SU-DHL-6 (cell line): ENCODE measurements around the gene OPN1MW.
"Not testable (repeated sequence)": the region's sequence is repeated elsewhere in the genome, so short reads cannot be mapped to it uniquely, and the experiment has no call there.

Experiments used
- H2AFZ ChIP-seq: fragments of 200-600 bp; sonication (generic); 2 replicates; pipeline ENCODE4 v1.6.1; 2014; ENCODE audit warnings: low read depth, mild to moderate bottlenecking, moderate library complexity, mixed read lengths, antibody characterized with exemption, low read length; ENCODE audit not compliant: severe bottlenecking
- H3F3A ChIP-seq: fragments of 200-600 bp; shearing (Covaris generic); 2 replicates; pipeline ENCODE4 v1.6.0; 2016; ENCODE audit warnings: antibody characterized with exemption, mild to moderate bottlenecking; ENCODE audit not compliant: insufficient read depth
- H3K27ac ChIP-seq: fragments of 200-600 bp; sonication (generic); 2 replicates; pipeline ENCODE4 v1.5.1; 2016; ENCODE audit warnings: low read depth, mild to moderate bottlenecking, low read length, moderate library complexity, mixed read lengths
- H3K27me3 ChIP-seq: fragments of 200-600 bp; sonication (generic), shearing (Covaris generic); 2 replicates; pipeline ENCODE4 v1.6.0; 2014; ENCODE audit warnings: mild to moderate bottlenecking, low read length
- H3K36me3 ChIP-seq: fragments of 200-600 bp; sonication (generic); 2 replicates; pipeline ENCODE4 v1.6.1; 2014; ENCODE audit warnings: mild to moderate bottlenecking, low read length, mixed read lengths
- H3K4me2 ChIP-seq: fragments of 300-600, 200-600 bp; shearing (Covaris generic), sonication (generic); 2 replicates; pipeline ENCODE4 v1.6.0; 2014; ENCODE audit warnings: low read length, low read depth, mild to moderate bottlenecking; ENCODE audit not compliant: poor library complexity, severe bottlenecking
- H3K4me3 ChIP-seq: fragments of 200-600 bp; sonication (generic); 2 replicates; pipeline ENCODE4 v1.5.1; 2014; ENCODE audit warnings: antibody characterized with exemption, low read length, mild to moderate bottlenecking, mixed read lengths; ENCODE audit not compliant: insufficient read depth, poor library complexity, severe bottlenecking
- H3K79me2 ChIP-seq: fragments of 200-600 bp; sonication (generic); 2 replicates; pipeline ENCODE4 v1.6.1; 2014; ENCODE audit warnings: mild to moderate bottlenecking, low read length, moderate library complexity; ENCODE audit not compliant: insufficient read depth
- H3K9ac ChIP-seq: fragments of 200-600 bp; sonication (generic); 2 replicates; pipeline ENCODE4 v1.7.0; 2014; ENCODE audit warnings: mild to moderate bottlenecking, low read length
- H3K9me2 ChIP-seq: fragments of 200-600 bp; sonication (generic); replicated peaks from 2 replicates; pipeline ENCODE4 v1.6.1; 2014; ENCODE audit warnings: low read length; ENCODE audit not compliant: insufficient read depth
- H3K9me3 ChIP-seq: fragments of 200-600 bp; sonication (generic); 2 replicates; pipeline ENCODE4 v1.6.1; 2014; ENCODE audit warnings: low read length, mixed read lengths; ENCODE audit not compliant: insufficient read depth
- H4K20me1 ChIP-seq: fragments of 200-600 bp; sonication (generic); 2 replicates; pipeline ENCODE4 v1.6.1; 2014; ENCODE audit warnings: low read depth, mild to moderate bottlenecking, antibody characterized with exemption, low read length, moderate library complexity, mixed read lengths

Gene OPN1MW

DNA sequence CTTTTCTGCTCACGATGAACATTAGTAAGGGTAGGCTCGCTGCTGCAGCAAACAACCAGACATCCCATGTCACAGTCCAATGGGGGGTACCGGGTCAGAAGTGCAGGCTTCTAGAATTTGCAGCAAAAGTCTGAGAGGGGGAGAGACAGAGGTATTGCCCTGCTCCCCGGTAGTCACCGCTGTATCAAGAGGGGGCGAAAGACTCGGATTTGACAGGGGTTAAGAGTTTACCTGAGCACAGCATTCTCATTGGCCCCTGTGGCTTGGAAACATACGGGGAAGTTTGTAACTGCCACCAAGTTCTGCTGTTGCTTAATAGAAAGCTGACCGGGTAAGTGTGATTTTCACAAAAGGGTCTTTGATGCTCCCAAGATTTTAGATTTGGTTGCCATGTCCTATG is 28.7 kb downstream of the OPN1MW start:
- not testable (repeated sequence) for H3K36me3 ChIP-seq, H3K4me2 ChIP-seq, H3K9me3 ChIP-seq, H3K27ac ChIP-seq, H3F3A ChIP-seq, H4K20me1 ChIP-seq, H2AFZ ChIP-seq, H3K4me3 ChIP-seq, H3K27me3 ChIP-seq, H3K79me2 ChIP-seq, H3K9ac ChIP-seq, H3K9me2 ChIP-seq

DNA sequence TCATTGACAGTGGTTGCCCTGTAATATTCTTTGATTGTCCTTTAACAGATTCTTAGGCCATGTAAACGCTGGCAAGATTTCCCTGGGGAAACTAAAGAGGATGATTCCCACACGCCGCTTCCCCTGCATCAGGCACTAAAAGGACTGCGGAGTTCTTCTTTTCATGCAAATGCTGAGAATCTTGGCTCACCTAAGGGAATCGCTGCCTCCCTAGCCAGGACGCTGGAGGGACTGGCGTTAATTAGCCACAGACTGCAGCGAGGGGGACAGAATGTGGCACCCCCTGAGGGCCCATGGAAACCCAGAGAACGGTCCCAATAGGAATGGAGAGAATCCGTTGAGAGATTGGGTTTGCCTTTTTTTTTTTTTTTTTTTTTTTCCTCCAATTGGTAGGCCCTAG is 29.1 kb downstream of the OPN1MW start:
- H3K79me2 ChIP-seq, H4K20me1 ChIP-seq, H3K27ac ChIP-seq, H3K9ac ChIP-seq, H3K4me2 ChIP-seq, H3K9me3 ChIP-seq, H2AFZ ChIP-seq, H3K27me3 ChIP-seq, H3K9me2 ChIP-seq, H3K4me3 ChIP-seq, H3K36me3 ChIP-seq, H3F3A ChIP-seq: not testable (repeated sequence)

DNA sequence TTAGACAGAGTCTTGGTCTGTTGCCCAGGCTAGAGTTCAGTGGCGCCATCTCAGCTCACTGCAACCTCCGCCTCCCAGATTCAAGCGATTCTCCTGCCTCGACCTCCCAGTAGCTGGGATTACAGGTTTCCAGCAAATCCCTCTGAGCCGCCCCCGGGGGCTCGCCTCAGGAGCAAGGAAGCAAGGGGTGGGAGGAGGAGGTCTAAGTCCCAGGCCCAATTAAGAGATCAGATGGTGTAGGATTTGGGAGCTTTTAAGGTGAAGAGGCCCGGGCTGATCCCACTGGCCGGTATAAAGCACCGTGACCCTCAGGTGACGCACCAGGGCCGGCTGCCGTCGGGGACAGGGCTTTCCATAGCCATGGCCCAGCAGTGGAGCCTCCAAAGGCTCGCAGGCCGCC is 37.1 kb downstream of the OPN1MW start, which contains the start of gene OPN1MW2:
TSS of gene OPN1MW2 (plus strand) at position 301 of the 400 bp plus-strand sequence. CDS start at position 361, 60 bp downstream.
- not testable (repeated sequence) for H3K27me3 ChIP-seq, H3K9me2 ChIP-seq, H2AFZ ChIP-seq, H3K4me3 ChIP-seq, H3K9me3 ChIP-seq, H3K79me2 ChIP-seq, H3K27ac ChIP-seq, H3F3A ChIP-seq, H3K4me2 ChIP-seq, H3K36me3 ChIP-seq, H4K20me1 ChIP-seq, H3K9ac ChIP-seq

DNA sequence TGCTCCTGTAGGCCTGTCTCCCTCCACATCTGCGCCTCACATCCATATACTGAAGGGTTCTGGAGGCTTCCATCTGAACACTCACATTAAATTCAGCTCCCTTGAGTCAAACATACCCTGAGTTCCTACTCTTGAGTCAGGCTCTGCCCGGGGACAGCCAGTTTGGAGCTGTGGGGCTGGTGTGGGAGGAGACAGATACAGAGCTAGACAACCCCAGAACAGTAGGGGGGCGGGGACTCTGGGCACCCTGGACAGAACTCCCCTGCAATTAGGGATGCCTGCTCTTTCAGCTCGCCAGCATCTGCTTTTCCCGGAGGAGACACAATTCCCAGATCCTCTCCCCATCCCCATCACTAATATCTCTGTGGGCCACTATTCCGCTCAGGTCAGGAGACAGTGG is 42.9 kb downstream of the OPN1MW start:
- H3K27me3 ChIP-seq, H4K20me1 ChIP-seq, H2AFZ ChIP-seq, H3F3A ChIP-seq, H3K4me2 ChIP-seq, H3K4me3 ChIP-seq, H3K36me3 ChIP-seq, H3K9me3 ChIP-seq, H3K79me2 ChIP-seq, H3K27ac ChIP-seq, H3K9me2 ChIP-seq, H3K9ac ChIP-seq: not testable (repeated sequence)

DNA sequence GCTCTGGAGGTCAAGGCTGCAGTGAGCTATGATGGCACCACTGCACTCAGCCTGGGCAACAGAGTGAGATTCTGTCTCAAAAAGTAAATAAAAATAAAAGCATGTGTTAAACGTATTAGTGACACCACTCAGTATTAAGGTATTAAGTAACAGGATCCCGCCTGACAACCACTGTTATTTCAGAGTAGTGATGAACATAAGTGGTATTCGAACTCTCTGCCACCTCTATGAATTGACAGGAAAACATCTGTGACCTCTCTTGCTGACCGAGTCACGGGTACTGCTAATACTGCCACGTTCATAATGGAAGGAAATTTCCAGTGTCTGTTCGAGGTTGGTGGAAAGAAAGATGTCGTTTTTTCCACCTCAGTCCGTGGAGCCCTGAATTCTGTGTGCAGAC is 44.3 kb downstream of the OPN1MW start:
- not testable (repeated sequence) for H3K79me2 ChIP-seq

DNA sequence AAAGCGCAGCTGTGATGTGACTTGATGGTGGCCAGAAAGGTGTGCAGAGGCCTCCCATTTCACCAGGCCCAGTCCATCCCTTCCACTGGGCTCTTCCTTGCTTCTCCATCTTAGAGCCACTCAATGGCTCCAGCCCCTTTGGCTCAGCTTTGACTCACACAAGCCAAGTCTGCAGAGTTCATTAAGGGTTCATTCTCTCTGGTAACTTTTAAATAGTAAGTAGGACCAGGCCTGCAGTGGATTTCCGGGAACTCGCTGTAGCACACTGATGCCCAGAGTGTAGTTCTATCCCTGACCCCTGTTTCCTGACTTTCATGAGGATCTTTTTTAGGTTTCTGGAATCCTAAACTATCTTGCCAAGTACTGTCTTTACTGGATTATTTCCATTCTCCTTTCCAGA is 49.0 kb downstream of the OPN1MW start:
- not testable (repeated sequence) for H3K4me2 ChIP-seq, H3K9ac ChIP-seq, H4K20me1 ChIP-seq, H3K36me3 ChIP-seq, H3K79me2 ChIP-seq, H3K9me3 ChIP-seq, H3K4me3 ChIP-seq, H3K9me2 ChIP-seq, H3K27me3 ChIP-seq, H3K27ac ChIP-seq, H3F3A ChIP-seq, H2AFZ ChIP-seq

More for the DNA sequence above, 44.3 kb downstream of the OPN1MW start:
- not testable (repeated sequence) for H3K9ac ChIP-seq, H3K4me2 ChIP-seq, H3F3A ChIP-seq, H3K4me3 ChIP-seq, H3K27me3 ChIP-seq, H3K9me3 ChIP-seq, H3K27ac ChIP-seq, H3K9me2 ChIP-seq, H4K20me1 ChIP-seq, H3K36me3 ChIP-seq, H2AFZ ChIP-seq

DNA sequence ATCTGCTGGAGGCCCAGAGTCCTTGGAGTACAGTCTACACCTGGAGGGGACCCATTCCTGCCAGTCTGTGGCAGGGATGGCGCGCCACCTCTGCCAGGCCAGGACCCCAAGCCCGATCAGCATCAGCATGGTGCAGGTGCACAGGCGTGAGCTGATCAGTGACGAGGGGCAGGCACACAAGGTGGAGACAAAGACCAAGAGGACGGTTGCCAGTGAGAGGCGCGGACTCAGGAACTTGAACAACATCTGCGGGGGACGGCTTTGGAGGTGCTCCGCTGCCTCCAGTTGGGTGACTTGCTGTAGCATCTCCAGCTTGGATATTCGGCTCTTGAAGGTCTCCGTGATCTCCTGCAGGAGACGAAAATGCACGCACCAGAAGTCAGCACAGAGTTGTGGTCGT is 51.2 kb downstream of the OPN1MW start:
- not testable (repeated sequence) for H3K27me3 ChIP-seq, H3K27ac ChIP-seq, H3K4me3 ChIP-seq, H3K9me3 ChIP-seq, H4K20me1 ChIP-seq, H3K4me2 ChIP-seq, H3K79me2 ChIP-seq, H2AFZ ChIP-seq, H3K9ac ChIP-seq, H3K36me3 ChIP-seq, H3F3A ChIP-seq, H3K9me2 ChIP-seq

DNA sequence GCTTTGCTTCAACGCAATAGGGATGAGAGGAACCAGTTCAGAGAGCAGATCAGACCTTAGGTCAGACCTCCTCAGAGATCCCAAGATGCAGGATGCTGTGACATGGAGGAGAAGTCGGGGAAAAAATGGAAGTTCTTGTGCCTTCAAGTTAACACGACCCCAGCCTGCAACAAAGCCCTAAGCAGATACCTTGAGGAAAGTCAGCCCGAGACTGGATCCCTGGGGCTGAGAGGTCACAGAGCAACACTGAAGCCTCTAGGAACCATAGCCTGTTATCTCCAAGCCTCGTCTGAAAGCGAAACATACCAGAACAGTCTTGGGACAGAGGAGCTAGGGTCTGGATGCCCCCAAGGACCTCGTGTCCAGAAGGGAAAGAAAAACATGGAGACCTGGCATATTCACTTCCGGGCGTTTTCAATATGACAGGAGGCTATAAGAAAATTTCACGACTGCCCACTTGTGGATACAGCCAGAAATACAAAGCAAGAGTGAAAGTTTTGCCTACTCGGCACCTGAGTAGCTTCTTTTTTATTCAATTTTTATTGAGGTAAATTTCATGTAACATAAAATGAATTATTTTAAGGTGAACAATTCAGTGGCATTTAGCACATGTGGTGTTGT is 56.7 kb downstream of the OPN1MW start:
- not testable (repeated sequence) for H4K20me1 ChIP-seq, H2AFZ ChIP-seq, H3K4me3 ChIP-seq, H3K27me3 ChIP-seq, H3K79me2 ChIP-seq, H3K9ac ChIP-seq, H3K27ac ChIP-seq, H3K9me3 ChIP-seq, H3K9me2 ChIP-seq, H3K4me2 ChIP-seq, H3F3A ChIP-seq, H3K36me3 ChIP-seq
